AG10803 (cell line): ENCODE data around the gene HMGCLL1.

Experiments
- DNase-seq: peaks from one replicate; pipeline ENCODE4 v3.0.0; 2010; ENCODE audit warnings: low read depth
- H3K4me3 ChIP-seq: 2 replicates; pipeline ENCODE4 v1.5.1; 2011; ENCODE audit warnings: mild to moderate bottlenecking, low read length, control low read depth
- CTCF ChIP-seq: conservative IDR thresholded peaks from 2 replicates; pipeline ENCODE4 v1.5.1; 2011; ENCODE audit warnings: mild to moderate bottlenecking, low read length, control low read depth, inconsistent platforms

The HMGCLL1 gene

GRCh38 chr6:55512904-55513303, 66.1 kb downstream of the HMGCLL1 start:
- no peak for DNase-seq
- H3K4me3 ChIP-seq = no peak overlapping the region
- TF ChIP-seq CTCF = no peak; the same call in 1 of the 2 replicates

GRCh38 chr6:55511122-55511800, 67.7 kb downstream of the HMGCLL1 start:
- H3K4me3 ChIP-seq = no peak overlapping the region
- DNase-seq = no peak
- TF ChIP-seq CTCF = no peak

- DNase-seq = no peak
Observed at GRCh38 chr6:55499591-55499990, 79.4 kb downstream of the HMGCLL1 start.

GRCh38 chr6:55497694-55498093, 81.3 kb downstream of the HMGCLL1 start:
- TF ChIP-seq CTCF = no peak
- no peak overlapping the region for H3K4me3 ChIP-seq
- no peak for DNase-seq

More at GRCh38 chr6:55499591-55499990, 79.4 kb downstream of the HMGCLL1 start:
- H3K4me3 ChIP-seq = no peak overlapping the region
- TF ChIP-seq CTCF = no peak

GRCh38 chr6:55496201-55496600, 82.8 kb downstream of the HMGCLL1 start:
- TF ChIP-seq CTCF = no peak
- no peak overlapping the region for H3K4me3 ChIP-seq
- no peak for DNase-seq

GRCh38 chr6:55495277-55495676, 83.7 kb downstream of the HMGCLL1 start:
- H3K4me3 ChIP-seq = no peak overlapping the region
- DNase-seq = no peak
- no peak for TF ChIP-seq CTCF

GRCh38 chr6:55494411-55494810, 84.6 kb downstream of the HMGCLL1 start:
- no peak for TF ChIP-seq CTCF
- H3K4me3 ChIP-seq = no peak overlapping the region

More at GRCh38 chr6:55494411-55494810, 84.6 kb downstream of the HMGCLL1 start:
- DNase-seq = no peak
